ENCODE data around the gene KCNJ11.

Gene KCNJ11

DNA sequence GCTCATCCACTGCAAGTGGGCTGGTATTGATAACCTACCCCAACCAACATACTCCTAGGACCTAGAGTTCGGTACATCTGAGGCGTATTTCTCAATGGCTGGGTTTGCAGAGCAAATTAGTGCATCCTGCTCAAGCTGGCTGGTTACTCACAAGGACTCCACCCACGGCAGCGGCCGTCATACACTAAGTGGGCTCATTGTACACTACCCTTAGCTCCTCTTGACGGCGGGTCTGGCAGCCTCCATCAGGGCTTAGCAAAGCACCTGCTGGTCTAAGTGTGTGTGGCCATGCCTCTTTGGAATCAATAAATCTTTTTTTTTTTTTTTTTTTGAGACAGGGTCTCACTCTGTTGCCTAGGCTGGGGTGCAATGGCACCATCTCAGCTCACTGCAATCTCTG lies 20.2 kb upstream of the KCNJ11 start:
- no peak for DNase-seq (ENCODE audit: low read depth, low spot score)

DNA sequence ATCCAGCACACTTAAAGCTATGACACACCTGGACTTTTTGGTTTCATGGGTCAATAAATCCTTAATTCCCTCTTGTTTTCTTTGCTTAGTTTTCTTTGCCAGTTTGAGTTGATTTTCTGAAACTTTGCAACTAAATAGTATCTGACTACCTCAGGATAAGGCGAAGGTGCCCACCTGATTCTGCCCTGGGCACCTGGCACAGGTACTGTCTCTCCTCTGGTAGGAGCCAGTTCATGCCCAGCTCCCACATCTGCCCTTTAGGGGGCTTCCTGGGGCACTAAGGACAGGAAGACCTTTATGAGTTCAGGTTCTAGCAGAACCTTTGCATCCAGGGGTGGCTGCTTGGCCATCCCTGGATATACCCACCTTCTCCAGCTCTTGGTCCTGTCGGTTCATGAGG lies 19.6 kb upstream of the KCNJ11 start:
- no peak for DNase-seq (ENCODE audit: low read depth, low spot score)

DNA sequence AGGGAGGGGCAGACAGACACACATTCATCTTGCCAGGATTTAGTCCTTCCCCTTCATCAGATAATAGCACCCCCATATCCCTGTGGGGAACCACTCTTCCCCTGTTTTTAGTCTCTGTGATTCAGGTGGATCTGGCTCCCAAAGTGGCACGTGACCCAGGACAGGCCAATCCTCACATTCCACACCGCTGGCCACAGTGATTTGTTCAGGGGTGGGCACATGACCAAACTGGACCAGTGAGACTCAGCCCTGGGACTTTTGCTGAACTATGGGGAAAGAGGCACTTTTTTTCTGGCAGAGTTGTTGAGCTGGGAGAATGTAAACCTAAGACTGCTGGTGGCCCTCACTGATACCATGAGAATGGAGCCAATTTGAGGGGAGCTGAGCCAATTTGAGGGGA lies 19.1 kb upstream of the KCNJ11 start:
- no peak for DNase-seq (ENCODE audit: low read depth, low spot score)

DNA sequence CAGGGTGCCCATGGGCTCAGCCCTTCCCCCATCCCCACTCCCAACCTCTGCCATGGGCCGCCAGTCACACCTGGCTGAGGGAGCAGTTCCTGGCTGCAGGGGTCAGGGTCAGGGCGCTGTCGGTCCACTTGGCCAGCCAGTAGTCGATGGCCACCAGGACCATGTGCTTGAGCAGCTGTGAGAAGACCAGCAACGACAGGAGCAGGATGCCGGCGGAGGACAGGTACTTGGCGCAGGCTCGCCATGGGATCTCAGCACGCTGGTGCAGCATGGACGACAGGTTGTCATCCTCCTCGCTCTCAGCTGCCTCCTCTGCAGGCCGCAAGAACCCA lies 18.3 kb upstream of the KCNJ11 start:
- no peak for DNase-seq (ENCODE audit: low read depth, low spot score)

DNA sequence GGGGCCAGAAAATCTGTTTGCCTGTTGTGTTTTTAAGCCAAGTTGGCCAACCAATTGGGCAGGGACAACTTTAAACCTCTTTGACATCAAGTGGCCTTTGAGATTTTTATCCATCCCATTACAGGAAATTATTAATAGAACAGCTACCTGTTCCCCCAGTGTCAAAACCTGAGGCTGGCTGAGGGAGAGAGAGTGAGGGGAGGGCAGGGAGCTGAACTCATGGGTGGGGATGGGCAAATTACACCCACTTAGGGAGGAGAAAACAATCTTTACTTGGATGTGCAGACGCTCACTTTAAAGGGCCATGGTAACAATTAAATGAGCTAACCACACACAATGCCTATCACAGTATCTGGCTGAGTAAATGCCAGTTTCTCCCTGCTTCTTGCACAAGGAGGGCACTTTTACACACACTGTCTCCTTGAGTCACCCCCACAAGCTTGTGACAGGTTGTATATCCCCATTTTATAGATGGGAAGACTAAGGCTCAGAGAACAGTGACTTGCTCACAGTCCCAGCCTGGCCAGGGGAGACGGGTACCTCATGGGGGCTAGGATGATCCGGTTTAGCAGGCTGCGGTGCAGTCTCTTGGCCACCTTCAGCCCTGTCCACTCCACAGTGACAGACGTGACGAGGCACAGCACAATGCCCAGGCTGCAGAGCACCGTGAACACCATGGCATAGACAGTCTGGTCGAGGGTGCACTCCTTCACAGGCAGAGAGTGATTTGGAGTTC lies 17.8 kb upstream of the KCNJ11 start:
- no peak for DNase-seq (ENCODE audit: low read depth, low spot score)

DNA sequence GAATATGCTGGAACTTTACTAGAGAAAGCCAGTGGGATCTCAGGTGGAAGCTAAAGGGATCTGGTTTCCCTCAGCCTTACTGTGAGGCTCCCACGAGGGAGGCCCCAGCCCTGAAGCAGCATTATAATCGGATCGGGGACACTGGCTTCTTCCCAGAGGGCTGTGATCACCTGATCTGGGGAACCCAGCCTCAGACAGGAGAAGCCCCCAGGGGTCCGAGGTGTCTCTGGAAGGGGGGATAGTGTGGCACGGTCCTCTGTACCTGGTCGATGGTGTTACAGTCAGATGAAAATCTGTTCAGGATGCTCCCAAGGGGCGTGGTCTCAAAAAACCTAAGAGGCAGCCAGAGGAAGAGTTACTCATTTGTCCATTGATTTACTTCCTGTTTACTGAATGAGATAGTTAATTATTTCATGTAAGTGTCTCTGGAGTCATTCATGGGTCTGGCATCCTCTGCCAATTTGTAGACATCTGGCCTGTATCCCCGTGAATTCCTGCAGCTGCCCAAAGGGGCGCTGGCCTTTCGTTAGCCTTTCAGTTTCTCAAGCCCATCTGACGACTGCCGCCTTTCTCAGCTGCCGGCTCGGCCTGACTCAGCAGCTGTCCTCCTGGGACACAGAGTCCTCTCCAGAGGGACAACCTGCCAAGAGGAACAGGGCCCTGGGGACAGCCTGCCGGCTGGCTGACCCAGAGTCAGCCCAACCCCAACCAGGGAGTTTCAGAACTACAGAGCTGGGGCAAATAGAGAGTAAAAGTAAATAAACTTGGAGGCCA lies 17.0 kb upstream of the KCNJ11 start:
- no peak for DNase-seq (ENCODE audit: low read depth, low spot score)

DNA sequence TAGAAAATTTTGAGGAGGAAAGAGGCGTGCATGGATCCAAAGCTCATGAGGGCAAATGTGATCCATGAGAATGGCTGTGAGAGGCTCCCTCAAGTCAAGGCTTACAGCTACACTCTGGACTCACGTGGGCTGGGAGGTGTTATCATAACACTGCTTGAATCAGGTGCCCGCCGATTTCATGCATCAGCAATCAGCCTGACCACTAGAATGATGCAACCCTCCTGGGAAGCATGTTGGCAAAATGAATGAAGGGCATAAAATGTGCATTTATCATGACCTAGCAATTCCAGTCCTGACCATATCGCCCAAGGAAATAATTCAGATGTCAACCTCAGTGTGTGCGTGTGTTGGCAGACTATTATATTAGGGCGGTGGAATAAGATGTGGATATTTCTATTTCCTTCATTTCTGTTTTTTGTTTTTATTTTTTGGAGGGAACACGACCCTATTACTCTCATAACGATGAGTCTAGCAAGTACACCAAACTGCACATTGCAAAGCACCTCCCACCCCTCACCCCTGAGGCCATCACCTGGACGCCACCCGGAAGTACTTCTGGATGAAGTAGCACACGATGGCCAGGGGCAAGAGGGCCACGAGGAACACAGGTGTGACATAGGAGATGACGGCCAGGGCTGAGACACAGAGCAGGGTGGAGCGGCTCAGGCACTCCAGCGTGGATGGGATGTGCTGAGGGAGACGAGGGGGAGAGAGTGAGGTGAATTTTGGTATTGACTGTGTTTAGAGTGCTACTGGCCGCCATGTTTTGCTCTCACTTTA lies 15.7 kb upstream of the KCNJ11 start:
- DNase-seq (ENCODE audit: low read depth, low spot score): no peak

DNA sequence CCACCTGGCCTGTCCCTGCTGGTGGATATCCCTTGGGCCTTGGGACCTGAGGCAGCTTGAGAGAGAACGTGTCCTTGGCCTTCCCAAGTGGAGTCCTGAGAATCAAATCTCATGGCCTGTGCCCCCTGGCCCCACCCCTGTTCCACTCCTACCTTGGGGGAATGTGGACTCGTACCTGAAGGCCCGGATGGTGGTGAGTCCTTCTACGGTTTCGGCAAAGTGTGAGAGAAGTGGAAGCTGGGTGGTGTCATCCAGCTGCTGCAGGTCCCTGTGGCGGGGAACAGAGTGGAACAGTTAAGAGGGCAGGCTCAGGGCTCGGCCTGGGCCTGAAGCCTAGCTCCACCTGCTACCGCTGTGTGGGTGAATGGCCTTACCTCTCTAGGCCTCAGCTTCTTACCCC lies 14.0 kb upstream of the KCNJ11 start:
- no peak for DNase-seq (ENCODE audit: low read depth, low spot score)

DNA sequence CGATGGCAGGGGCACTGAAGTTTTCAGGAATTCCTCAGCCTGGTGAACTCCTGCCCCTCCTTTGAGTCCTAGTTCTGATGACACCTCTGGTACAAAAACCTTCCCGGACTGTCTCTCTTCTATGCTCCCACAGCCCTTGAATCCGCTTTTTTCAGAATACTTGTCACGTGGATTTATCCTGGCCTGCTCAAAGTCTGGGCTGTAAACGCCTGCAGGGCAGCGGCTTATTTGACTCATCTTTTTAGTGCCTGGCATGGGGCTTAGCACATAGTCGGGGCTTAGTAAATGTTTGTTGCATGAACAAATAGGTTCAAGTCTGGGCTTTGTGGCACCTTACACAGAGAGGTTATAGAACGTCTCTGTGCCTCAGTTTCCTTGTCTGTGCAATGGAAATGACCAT lies 13.4 kb upstream of the KCNJ11 start:
- DNase-seq (ENCODE audit: low read depth, low spot score): no peak

DNA sequence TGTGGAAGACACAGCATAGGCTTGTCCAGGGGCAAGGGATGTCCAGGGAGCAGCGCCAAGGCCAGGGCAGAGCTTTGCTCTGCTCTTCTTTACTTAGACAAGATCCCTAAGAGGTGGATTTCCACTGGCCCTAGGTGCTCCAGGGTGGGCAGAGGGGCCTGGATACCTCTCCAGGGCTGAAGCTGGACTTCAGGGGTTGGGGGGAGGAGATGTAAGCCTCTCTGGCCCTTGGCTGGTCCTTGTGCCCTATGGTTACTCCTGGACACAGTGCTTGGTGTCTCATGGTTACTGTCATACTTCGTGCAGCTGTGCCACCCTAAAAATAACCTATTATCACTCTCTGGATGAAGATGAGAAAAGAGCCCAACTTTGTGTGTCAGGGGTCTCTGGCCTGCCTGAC lies 12.9 kb upstream of the KCNJ11 start:
- DNase-seq (ENCODE audit: low read depth, low spot score): no peak

DNA sequence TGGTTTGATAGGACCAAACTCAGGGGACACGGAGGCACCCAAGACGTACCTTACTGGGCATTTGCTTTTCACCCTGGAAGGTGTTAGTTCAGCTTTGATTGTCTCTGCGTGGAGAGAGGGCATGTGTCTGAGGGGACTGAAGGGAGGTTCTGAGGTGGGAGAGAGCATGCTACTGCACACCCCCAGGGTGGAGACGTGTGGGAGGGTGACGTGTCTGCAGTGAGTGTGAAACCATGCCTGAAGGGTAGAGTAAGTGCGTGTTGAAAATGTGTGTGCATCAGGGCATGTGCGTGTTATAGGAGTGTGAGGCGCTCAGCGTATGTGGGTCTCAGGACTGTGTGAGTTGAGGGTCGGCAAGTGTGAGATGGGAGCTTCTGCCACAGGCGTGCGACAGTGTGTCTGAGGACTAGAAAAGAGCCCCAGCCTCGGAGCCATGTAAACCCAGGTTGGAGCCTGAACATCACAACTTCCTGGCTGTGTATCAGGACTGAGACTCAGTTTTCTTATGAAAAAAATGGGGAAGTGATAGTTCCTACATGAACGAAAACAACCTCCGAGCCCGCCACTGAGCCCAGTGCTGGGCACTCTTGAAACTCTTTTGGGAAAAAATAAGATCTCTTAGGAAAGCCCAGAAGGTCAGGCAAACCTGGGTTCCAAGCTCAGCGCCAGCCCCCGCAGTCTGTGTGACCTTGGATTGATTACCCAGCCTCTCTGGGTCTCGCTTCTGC lies 11.8 kb upstream of the KCNJ11 start:
- no peak for DNase-seq (ENCODE audit: low read depth, low spot score)

DNA sequence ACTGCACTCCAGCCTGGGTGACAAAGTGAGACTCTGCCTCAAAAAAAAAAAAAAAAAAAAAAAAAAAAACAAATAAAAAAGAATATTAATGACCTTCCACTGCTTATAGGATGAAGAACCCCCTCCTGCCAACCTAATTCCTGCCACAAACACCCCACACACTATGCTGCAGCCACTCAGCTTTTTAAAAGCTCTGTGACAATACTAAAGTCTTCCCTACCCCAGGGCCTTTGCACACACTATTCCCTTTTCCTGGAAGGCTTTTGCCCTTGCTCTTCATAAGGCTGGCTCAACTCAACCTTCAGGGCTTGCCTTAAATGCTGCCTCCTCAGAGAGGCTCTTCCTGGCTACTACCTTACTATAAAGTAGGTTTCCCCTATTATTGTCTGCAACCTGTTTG lies 10.8 kb upstream of the KCNJ11 start:
- DNase-seq (ENCODE audit: low read depth, low spot score): no peak

DNA sequence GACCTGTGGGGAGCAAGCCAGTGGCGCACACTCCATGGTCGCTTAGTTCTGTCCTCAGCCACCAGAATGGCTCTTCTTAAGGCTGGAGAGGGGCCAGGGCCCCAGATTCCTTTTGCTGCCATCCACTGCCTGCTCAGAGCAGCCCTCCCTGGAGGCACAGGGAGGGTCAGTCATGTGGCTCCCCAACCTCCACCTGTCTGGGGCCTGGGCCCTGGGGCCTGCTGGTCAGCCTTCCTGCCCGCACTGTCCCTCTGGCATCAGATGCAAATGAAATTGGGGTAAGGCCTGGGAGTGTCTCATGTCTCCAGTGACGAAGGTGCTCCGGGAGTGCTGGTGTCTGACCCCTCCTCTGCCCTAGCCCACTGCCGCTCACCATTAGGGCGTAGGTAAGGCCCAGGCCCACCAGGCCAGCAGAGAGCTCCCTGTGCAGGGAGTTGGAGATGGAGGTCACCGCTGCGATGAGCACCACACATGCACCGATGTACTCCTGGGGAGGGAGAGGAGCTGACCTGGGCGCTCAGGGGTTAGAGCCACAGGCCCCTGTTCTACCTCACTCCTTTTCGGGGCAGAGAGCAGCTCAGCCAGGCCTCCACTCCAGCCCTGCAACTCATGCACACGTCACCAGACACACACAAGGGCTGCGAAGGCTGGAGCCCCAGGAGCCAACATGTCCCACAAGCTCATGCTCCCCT lies 9.0 kb upstream of the KCNJ11 start:
- no peak for DNase-seq (ENCODE audit: low read depth, low spot score)

DNA sequence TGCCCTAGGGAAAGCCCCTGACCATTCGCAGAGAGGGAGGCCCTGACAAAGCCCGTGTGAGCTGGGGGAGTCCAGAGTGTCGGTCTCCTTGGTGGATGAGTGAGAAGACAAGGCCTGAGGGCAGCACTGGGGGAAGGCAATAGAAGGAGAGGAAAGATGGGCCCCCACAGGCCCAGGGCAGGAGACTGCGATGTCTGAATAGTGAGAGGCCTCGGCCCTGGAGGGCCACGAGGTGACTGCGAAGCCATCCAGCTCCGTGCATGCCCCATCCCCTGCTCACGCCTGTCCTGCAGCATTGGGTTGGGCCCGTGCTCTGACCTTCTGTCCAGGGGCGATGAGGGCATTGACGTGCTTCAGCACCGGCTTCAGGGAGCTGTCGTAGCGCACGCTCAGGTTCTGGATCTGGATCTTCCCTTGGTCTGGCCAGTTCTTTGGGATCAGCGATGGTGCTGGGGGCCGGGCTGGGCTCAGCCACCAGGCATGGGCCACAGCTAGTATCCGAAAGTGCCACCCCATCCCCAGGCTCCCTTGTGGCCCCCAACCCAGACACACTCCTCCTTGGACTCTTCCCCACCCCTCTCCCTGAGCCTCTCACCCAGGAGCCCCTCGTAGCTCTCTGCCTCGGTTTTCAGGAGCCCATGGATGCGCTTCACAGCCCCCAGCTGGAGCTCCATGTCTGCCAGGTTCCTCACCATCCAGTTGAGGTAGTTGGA lies 8.3 kb upstream of the KCNJ11 start:
- no peak for DNase-seq (ENCODE audit: low read depth, low spot score)

DNA sequence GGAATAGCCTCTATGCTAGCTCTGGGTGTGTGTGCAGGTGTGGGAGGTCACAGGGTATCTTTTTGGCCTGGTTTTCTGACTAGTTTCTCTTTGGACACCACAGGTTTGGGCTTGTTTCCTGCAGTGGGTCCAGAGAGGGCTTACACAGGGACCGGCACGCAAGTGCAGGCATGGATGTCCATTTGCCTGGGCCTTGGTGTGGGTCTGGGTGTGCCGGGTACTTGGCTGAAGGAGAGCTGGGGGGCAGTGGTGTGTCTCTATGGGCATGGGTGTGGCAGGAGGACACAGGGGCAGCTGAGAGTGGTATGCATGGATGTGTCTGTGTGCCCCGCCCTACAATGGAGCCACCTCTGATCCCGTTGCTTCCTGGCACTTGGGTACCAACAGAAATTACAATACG lies 7.5 kb upstream of the KCNJ11 start:
- DNase-seq (ENCODE audit: low read depth, low spot score): no peak

DNA sequence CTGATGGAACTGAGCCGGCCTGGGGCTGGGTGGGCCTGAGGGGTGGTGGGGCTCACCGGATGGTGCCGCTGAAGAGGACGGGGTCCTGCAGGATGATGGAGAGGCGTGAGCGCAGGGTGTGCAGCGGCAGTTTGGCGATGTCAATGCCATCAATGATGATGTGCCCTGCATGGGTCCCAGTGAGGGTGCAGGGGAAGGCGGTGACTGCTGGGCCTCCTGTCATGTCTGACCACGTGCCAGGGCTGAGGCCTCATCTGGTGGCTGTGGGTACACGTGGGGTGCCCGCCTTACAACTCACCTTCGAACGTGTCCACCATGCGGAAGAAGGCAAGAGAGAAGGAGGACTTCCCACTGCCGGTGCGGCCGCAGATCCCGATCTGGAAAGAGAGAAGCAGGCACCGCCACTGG lies 7.1 kb upstream of the KCNJ11 start:
- no peak for DNase-seq (ENCODE audit: low read depth, low spot score)

DNA sequence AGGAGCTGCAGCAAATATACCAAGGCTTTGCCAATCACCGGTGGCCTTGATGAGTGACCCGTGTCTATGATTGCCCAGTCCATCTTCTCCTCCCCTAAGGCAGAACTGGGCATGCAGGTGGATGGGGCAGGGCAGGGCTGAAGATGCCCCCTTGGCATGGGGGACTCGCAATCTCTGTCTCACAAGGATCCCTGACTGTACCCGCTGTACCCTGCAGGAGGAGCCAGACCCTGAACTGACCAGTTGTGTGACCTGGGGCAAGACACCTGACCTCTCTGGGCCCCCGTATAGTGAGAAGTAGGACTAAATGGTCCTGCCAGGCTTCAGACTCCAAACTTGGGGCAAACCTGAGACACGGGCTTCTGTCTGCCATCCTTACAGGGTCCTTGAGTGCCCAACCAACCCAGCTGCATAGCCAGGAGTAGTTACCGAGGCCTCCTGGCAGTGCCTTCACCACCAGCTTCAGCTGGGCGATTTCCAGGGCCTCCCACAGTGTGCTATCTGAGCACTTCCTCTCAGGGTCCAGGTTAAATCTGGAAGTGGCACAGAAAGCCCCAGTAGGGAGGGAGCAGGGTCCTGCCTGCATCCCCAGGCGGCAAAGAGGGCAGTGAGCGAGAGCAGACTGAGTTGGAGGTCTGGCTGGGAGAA lies 6.4 kb upstream of the KCNJ11 start:
- no peak for DNase-seq (ENCODE audit: low read depth, low spot score)

DNA sequence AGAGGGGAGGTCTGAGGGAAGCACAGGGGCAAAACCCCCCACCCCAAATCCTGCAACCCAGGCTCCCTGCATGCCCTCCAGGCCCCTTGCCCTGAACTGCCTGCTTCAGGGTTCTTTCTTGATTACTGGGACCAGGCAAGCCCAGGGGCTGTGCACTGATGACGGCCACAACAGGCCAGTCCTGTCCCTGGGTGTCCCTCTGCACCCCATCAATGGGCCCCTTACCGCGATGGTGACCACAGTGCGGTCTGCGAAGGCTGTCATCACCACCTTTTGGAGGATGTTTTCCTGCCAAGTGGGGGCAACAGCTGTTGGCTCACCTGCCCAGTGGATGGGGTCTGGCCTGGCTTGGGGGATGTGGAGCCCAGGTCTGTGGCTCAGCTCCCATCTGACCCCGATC lies 5.0 kb upstream of the KCNJ11 start:
- no peak for DNase-seq (ENCODE audit: low read depth, low spot score)

DNA sequence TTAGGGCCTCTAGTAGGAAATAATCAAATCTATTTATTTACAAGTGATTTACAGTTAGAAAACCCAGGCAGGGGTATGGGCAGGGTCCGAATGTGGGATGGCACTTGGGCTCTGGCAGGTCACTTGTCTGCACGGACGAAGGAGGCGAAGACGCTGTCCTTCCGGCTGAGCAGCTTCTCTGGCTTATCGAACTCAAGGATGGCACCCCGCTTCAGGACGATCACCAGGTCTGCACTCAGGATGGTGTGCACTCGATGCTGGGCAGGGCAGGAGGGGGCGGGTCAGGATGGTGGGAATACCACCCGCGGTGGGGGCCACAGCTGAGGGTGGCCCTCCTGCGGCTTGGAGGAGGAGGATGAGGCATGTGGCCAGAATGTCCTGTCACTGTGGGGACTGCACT lies 4.4 kb upstream of the KCNJ11 start:
- DNase-seq (ENCODE audit: low read depth, low spot score): no peak
